MM.1S (cell line): ENCODE data around the gene SMG6.

Experiments used
- CTCF ChIP-seq: fragments of 300-600 bp; sonication (generic); IDR thresholded peaks from 2 replicates; pipeline ENCODE4 v1.5.1; 2016; ENCODE audit warnings: antibody characterized with exemption, low read length, mixed read lengths
- EZH2 ChIP-seq: fragments of 300-600 bp; sonication (generic); optimal IDR thresholded peaks from 2 replicates; pipeline ENCODE3; 2017; ENCODE audit warnings: low read depth, mild to moderate bottlenecking, antibody characterized with exemption, low read length, mixed read lengths

- TF ChIP-seq CTCF (no peak), EZH2 (no peak)
Measured at GRCh38 chr17:2105663-2106062, 197.9 kb downstream of the SMG6 start.
